ENCODE data around the gene IL33. TPM values are rescaled to one million over a fixed set of nuclear protein-coding genes. Genes with fewer than 3 reads are reported as not detected.

The IL33 gene
- total and polyA plus RNA-seq, 2 donors: 9.3 to 14.5 TPM

DNA sequence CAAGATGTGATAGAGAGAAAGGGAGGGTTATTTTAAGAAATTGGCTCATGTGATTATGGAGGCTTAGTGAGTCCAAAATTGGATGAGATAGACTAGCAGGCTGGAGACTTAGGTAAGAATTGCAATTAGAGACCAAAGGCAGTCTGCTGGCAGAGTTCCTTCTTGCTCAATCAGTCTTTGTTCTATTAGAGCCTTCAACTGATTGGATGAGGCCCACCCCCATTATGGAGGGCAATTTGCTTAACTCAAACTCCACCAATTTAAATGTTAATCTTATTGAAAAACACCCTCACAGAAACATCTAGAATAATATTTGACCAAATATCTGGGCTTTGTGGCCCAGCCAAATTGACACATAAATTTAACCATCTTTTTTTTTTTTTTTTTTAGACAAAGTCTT is 88.6 kb downstream of the IL33 start:
- Histone ChIP-seq H3K9me3 (ENCODE audit: control insufficient read depth in 2 of 2, insufficient read depth in 1 of 2, low read length in 1 of 2) (no peaks in the 10 kb centered on the region), H3K4me1 (ENCODE audit: control insufficient read depth in 2 of 2, insufficient read depth in 2 of 2, low read length in 2 of 2) (no peaks in the 10 kb centered on the region), H3K4me3 (ENCODE audit: low read length in 2 of 2) (no peak overlapping the region), H3K27ac (ENCODE audit: low read depth in 1 of 2, low read length in 1 of 2) (no peak overlapping the region), H3K36me3 (ENCODE audit: control insufficient read depth in 2 of 2, insufficient read depth in 2 of 2, low read length in 1 of 2) (no peaks in the 10 kb centered on the region), H3K27me3 (ENCODE audit: control insufficient read depth in 2 of 2, insufficient read depth in 1 of 2, low read length in 1 of 2) (no peaks in the 10 kb centered on the region)
- DNase-seq (ENCODE audit: low read depth in 6 of 9, low spot score in 9 of 9): no peak

DNA sequence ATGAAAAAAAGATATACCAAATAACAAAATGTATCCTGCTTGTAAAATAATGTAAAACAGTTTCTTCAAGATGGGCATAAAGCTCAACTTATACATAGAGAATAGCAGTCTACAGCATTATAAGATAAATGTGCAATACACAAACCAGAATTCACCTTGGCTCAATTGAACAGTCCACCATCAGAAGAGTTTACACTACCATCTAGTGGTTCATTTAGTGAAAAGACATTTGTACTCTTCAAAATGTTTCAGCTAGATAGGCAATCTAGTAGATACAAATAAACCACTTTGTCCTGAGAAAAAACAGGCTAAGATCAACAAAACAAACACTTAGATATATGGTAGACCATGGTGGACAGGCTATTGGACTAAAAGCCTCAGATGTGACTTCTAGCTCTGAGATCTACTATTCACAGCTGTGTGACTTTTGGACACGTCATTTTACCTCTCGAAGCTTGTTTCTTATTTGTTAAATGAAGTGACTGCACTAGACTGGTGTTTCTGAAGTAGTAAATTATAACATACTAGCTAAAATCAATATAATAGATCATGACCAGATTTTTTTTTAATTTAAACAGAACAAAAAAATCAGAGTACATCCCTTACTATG is 90.5 kb downstream of the IL33 start:
- H3K4me3 ChIP-seq (ENCODE audit: low read length in 2 of 2): no peak overlapping the region
- no peaks in the 10 kb centered on the region for H3K4me1 ChIP-seq (ENCODE audit: control insufficient read depth in 2 of 2, insufficient read depth in 2 of 2, low read length in 2 of 2)
- peak in 2 of 9 donors; percentile 11 to 44 for DNase-seq (ENCODE audit: low read depth in 6 of 9, low spot score in 9 of 9)
- no peaks in the 10 kb centered on the region for H3K27me3 ChIP-seq (ENCODE audit: control insufficient read depth in 2 of 2, insufficient read depth in 1 of 2, low read length in 1 of 2)
- WGBS: 98% methylated on average over 2 of the region's 2 CpGs
- H3K36me3 ChIP-seq (ENCODE audit: control insufficient read depth in 2 of 2, insufficient read depth in 2 of 2, low read length in 1 of 2): no peaks in the 10 kb centered on the region
- no peaks in the 10 kb centered on the region for H3K9me3 ChIP-seq (ENCODE audit: control insufficient read depth in 2 of 2, insufficient read depth in 1 of 2, low read length in 1 of 2)
- H3K27ac ChIP-seq (ENCODE audit: low read depth in 1 of 2, low read length in 1 of 2): no peak overlapping the region

Other genes starting within 250 kb of the IL33 start
- gene RANBP6, start 200.2 kb upstream of the IL33 start, total RNA-seq: 41.0 TPM
- 20.9 TPM for gene RANBP6, start 200.2 kb upstream of the IL33 start, polyA plus RNA-seq
- not detected for gene TPD52L3, start 112.6 kb downstream of the IL33 start, total RNA-seq
- gene TPD52L3, start 112.6 kb downstream of the IL33 start, polyA plus RNA-seq: not detected
- 64.8 TPM for gene UHRF2, start 197.4 kb downstream of the IL33 start, total RNA-seq
- gene UHRF2, start 197.4 kb downstream of the IL33 start, polyA plus RNA-seq: 68.7 TPM